Caco-2 (cell line): Measurements from ENCODE around the gene CX3CR1. TPM values are rescaled to one million over a fixed set of nuclear protein-coding genes. Genes with fewer than 3 reads are reported as not detected.

Experiments used
- BruUV-seq: library from RNA; stranded (reverse); fragments of 400-500 nt; replicated peaks from 2 replicates; lab custom pipeline; 2021; lab: Mats Ljungman, UMichigan
- CTCF ChIA-PET: fragments of 300-600 bp; sonication (Branson Sonifier 250); formaldehyde crosslinking; loops from one replicate; lab custom pipeline; 2022; ENCODE audit warnings: antibody characterized with exemption; lab: Charles Lee
- POLR2A ChIA-PET: fragments of 300-600 bp; sonication (Branson Sonifier 250); formaldehyde crosslinking; loops from one replicate; lab custom pipeline; 2022; ENCODE audit warnings: antibody characterized with exemption; lab: Charles Lee
- DNase-seq, 2 experiments: peaks; one replicate each; pipeline versions ENCODE4 v3.0.0 to v3.0.0-alpha.2; 2020 to 2022
- H3K27me3 ChIP-seq: replicated peaks from 2 replicates; pipeline ENCODE4 v1.6.0; 2011; ENCODE audit warnings: low read length; ENCODE audit not compliant: control insufficient read depth, insufficient read depth
- H3K36me3 ChIP-seq: 2 replicates; pipeline ENCODE4 v1.5.1; 2011; ENCODE audit warnings: low read length; ENCODE audit not compliant: control insufficient read depth, insufficient read depth
- H3K4me1 ChIP-seq: fragments of 250-450 bp; sonication (Bioruptor Pico); 2 replicates; pipeline ENCODE4 v1.5.1; 2020; ENCODE audit warnings: mild to moderate bottlenecking
- H3K4me3 ChIP-seq: 2 replicates; pipeline ENCODE4 v1.5.1; 2011; ENCODE audit warnings: low read depth, mild to moderate bottlenecking, control low read depth, low read length
- H3K9me3 ChIP-seq: fragments of 250-450 bp; sonication (Bioruptor Pico); 2 replicates; pipeline ENCODE4 v1.5.1; 2020; ENCODE audit warnings: mild to moderate bottlenecking, moderate library complexity
- H3K27ac Mint-ChIP-seq: one replicate; pipeline ENCODE4 v1.8.0; 2022; ENCODE audit warnings: mixed read lengths; ENCODE audit not compliant: unreplicated experiment
- H3K27me3 Mint-ChIP-seq: one replicate; pipeline ENCODE4 v1.8.0; 2022; ENCODE audit warnings: mixed read lengths; ENCODE audit not compliant: insufficient read depth, unreplicated experiment
- H3K36me3 Mint-ChIP-seq: one replicate; pipeline ENCODE4 v1.8.0; 2022; ENCODE audit warnings: mild to moderate bottlenecking, mixed read lengths; ENCODE audit not compliant: insufficient read depth, unreplicated experiment
- H3K4me1 Mint-ChIP-seq: one replicate; pipeline ENCODE4 v1.8.0; 2022; ENCODE audit warnings: low read depth, mixed read lengths; ENCODE audit not compliant: unreplicated experiment
- H3K4me3 Mint-ChIP-seq: one replicate; pipeline ENCODE4 v1.8.0; 2022; ENCODE audit warnings: mild to moderate bottlenecking, moderate library complexity, mixed read lengths; ENCODE audit not compliant: unreplicated experiment
- H3K9me3 Mint-ChIP-seq: one replicate; pipeline ENCODE4 v1.8.0; 2022; ENCODE audit warnings: mixed read lengths; ENCODE audit not compliant: unreplicated experiment
- intact Hi-C: fragments of 100-400 bp; cut with micrococcal nuclease; formaldehyde crosslinking; loops from one replicate; pipeline ENCODE4 v1.10.0; 2022; ENCODE audit not compliant: unreplicated experiment
- total RNA-seq: library from RNA; stranded (reverse); gene quantifications from 2 replicates; pipeline ENCODE4 v1.2.3, GENCODE V29; 2022
- TF ChIP-seq, protein P1 (sequence below), 2 experiments: fragments of 200-600 bp in 1 of 2; IDR thresholded peaks; 1 replicate in 1 of 2; 2 replicates in 1 of 2; pipeline versions ENCODE4 v1.5.1 to v1.8.0; 2011 to 2022; ENCODE audit warnings: antibody characterized with exemption in 1 of 2, control low read depth in 1 of 2, inconsistent platforms in 1 of 2, low read depth in 1 of 2, low read length in 1 of 2, mild to moderate bottlenecking in 1 of 2, moderate library complexity in 1 of 2; ENCODE audit not compliant: insufficient read depth in 1 of 2, severe bottlenecking in 1 of 2, unreplicated experiment in 1 of 2

Gene CX3CR1
- total RNA-seq, 1 experiment from 2014 or later = 0.61 TPM

DNA sequence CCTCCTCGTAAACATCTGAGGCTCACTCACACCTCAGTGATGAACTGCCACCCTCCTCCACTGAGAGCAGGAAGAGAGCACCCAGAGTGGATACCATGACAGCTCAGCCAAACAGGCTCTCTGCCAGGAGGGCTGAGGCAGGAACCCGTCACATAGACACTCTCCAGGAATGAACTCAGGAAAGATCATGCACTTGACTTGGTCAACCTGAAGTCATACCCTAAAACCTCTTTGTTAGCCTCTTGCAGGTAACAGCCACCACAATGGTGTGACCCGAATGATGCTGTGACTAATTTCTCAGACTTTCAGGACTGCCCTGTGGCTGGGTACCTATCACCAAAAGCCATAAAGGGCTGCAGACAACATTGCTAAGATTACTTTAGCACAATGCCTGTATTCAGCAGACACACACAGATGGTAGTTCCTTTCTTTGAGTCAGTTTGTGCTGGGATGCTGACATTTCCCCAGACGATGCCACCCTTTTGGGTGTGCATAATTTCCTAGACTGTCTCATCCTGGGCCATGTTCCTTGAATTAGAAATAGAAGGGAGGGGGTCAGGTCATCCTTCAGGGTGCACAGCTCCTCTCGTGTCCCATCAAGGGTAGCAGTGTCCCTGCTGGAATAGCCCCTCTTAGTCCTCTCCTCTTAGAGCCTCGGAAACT lies 30.3 kb downstream of the CX3CR1 start:
- Mint-ChIP-seq H3K4me1 (no peaks in the 10 kb centered on the region), H3K27me3 (peaks cover 16% of the 10 kb centered on the region), H3K9me3 (no peaks in the 10 kb centered on the region), H3K27ac (no peak overlapping the region), H3K36me3 (no peaks in the 10 kb centered on the region), H3K4me3 (no peak overlapping the region)
- no TSS peak for BruUV-seq
- Histone ChIP-seq H3K9me3 (no peaks in the 10 kb centered on the region), H3K4me1 (no peaks in the 10 kb centered on the region), H3K27me3 (no peaks in the 10 kb centered on the region), H3K4me3 (no peak overlapping the region), H3K36me3 (no peaks in the 10 kb centered on the region)
- intact Hi-C loops = no loop called here
- no peak for DNase-seq
- ChIA-PET POLR2A (no interaction called here), CTCF (interaction anchor here (1.4 kb wide), 1 partner anchor 39 kb away, joined by 3 read pairs; no protein-coding TSS in a partner anchor)
- TF ChIP-seq, protein P1, sequence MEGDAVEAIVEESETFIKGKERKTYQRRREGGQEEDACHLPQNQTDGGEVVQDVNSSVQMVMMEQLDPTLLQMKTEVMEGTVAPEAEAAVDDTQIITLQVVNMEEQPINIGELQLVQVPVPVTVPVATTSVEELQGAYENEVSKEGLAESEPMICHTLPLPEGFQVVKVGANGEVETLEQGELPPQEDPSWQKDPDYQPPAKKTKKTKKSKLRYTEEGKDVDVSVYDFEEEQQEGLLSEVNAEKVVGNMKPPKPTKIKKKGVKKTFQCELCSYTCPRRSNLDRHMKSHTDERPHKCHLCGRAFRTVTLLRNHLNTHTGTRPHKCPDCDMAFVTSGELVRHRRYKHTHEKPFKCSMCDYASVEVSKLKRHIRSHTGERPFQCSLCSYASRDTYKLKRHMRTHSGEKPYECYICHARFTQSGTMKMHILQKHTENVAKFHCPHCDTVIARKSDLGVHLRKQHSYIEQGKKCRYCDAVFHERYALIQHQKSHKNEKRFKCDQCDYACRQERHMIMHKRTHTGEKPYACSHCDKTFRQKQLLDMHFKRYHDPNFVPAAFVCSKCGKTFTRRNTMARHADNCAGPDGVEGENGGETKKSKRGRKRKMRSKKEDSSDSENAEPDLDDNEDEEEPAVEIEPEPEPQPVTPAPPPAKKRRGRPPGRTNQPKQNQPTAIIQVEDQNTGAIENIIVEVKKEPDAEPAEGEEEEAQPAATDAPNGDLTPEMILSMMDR (IDR thresholded peaks at IDR 0.05; ENCODE audit: insufficient read depth in 1 of 2, low read depth in 1 of 2, low read length in 1 of 2, severe bottlenecking in 1 of 2, unreplicated experiment in 1 of 2) = no peak

DNA sequence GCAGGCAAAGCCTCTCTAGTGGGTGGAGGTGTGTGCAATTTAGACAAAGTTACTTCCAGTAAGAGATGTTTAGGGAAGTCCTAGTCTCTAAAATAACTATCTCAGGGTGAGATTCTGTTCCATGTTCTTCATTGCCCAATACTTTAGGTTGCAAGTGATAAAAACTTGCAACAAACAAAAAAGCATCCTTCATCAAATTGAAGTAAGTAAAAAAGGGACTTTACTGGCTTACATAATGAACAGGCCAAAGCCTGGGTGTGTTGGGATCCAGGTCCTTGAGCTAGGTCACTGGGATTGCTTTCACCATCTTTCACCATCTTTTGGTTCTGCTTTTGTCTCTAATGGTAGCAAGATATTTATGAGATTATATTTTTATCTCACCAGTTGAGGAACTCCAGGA lies 38.3 kb downstream of the CX3CR1 start:
- Mint-ChIP-seq H3K4me1 (no peaks in the 10 kb centered on the region), H3K27me3 (peaks cover 31% of the 10 kb centered on the region), H3K36me3 (no peaks in the 10 kb centered on the region), H3K9me3 (no peaks in the 10 kb centered on the region), H3K4me3 (no peak overlapping the region), H3K27ac (no peak overlapping the region)
- no TSS peak for BruUV-seq
- no peaks in the 10 kb centered on the region for H3K9me3 ChIP-seq
- no peaks in the 10 kb centered on the region for H3K4me1 ChIP-seq
- H3K36me3 ChIP-seq = no peaks in the 10 kb centered on the region
- no peak overlapping the region for H3K4me3 ChIP-seq
- TF ChIP-seq, protein P1 (IDR thresholded peaks at IDR 0.05; ENCODE audit: insufficient read depth in 1 of 2, low read depth in 1 of 2, low read length in 1 of 2, severe bottlenecking in 1 of 2, unreplicated experiment in 1 of 2) = no peak
- H3K27me3 ChIP-seq = no peaks in the 10 kb centered on the region
- ChIA-PET POLR2A (no interaction called here), CTCF (no interaction called here)
- DNase-seq = no peak
- intact Hi-C loops = no loop called here

DNA sequence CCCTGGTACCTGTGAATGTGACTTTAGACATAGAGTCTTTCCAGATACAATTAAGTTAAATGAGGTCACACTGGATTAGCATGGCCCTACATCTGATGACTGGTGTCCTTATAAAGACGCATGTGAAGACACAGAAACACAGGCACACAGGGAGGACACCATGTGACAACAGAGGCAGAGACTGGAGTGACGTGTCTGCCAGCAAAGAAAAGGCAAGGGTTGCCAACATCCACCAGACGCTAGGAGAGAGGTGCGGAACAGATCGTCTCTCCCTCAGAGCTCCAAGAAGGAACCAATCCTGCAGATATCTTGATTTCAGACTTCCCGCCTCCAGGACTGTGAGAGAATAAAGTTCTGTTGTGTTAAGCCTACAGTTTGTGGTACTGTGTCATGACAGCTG lies 42.8 kb downstream of the CX3CR1 start:
- Histone ChIP-seq H3K9me3 (no peaks in the 10 kb centered on the region), H3K27me3 (no peaks in the 10 kb centered on the region; the same call in none of the 2 replicates), H3K4me3 (no peak overlapping the region), H3K36me3 (no peaks in the 10 kb centered on the region), H3K4me1 (no peaks in the 10 kb centered on the region)
- H3K4me1 Mint-ChIP-seq = no peaks in the 10 kb centered on the region
- no TSS peak for BruUV-seq
- H3K27me3 Mint-ChIP-seq = peaks cover 23% of the 10 kb centered on the region
- H3K9me3 Mint-ChIP-seq = no peaks in the 10 kb centered on the region
- H3K27ac Mint-ChIP-seq = no peak overlapping the region
- H3K36me3 Mint-ChIP-seq = no peaks in the 10 kb centered on the region
- no peak for DNase-seq
- ChIA-PET POLR2A (no interaction called here), CTCF (no interaction called here)
- no peak overlapping the region for H3K4me3 Mint-ChIP-seq
- intact Hi-C loops = no loop called here
- TF ChIP-seq, protein P1 (IDR thresholded peaks at IDR 0.05; ENCODE audit: insufficient read depth in 1 of 2, low read depth in 1 of 2, low read length in 1 of 2, severe bottlenecking in 1 of 2, unreplicated experiment in 1 of 2) = no peak
